Endothelial cell of umbilical vein (primary cell): Measurements from ENCODE around the gene TMEM174. TPM values are rescaled to one million over a fixed set of nuclear protein-coding genes. Genes with fewer than 3 reads are reported as not detected.

Experiments
- BruUV-seq: library from RNA; stranded (reverse); fragments of 400-500 nt; replicated peaks from 2 replicates; lab custom pipeline; 2021; lab: Mats Ljungman, UMichigan
- CTCF ChIA-PET: fragments of 300-600, 350-600 bp; sonication (Branson Sonifier 250); formaldehyde crosslinking; loops from one replicate; lab custom pipeline; 2021; ENCODE audit warnings: antibody characterized with exemption, inconsistent platforms; lab: Charles Lee
- POLR2A ChIA-PET: fragments of 300-600, 350-600 bp; sonication (Branson Sonifier 250); formaldehyde crosslinking; loops from one replicate; lab custom pipeline; 2021; ENCODE audit warnings: antibody characterized with exemption, inconsistent platforms; lab: Charles Lee
- DNase-seq: peaks from one replicate; pipeline ENCODE4 v3.0.0-alpha.2; 2011; ENCODE audit warnings: low read depth, low spot score
- FAIRE-seq: peaks from 2 replicates; lab custom pipeline; 2011; peaks lifted over from hg19 to GRCh38; lab: Jason Lieb, UNC
- H2AFZ ChIP-seq: 2 replicates; pipeline ENCODE4 v1.6.0; 2012; ENCODE audit warnings: low read depth, low read length, control low read depth, inconsistent platforms
- H3K27ac ChIP-seq: 2 replicates; pipeline ENCODE4 v1.5.1; 2011; ENCODE audit warnings: low read depth, mild to moderate bottlenecking, control low read depth, low read length, moderate library complexity; ENCODE audit not compliant: insufficient read depth
- H3K27me3 ChIP-seq, 2 experiments: 2 replicates each; pipeline versions ENCODE4 v1.6.0 to v1.6.1; 2011; ENCODE audit warnings: low read length in 2 of 2, mixed read lengths in 1 of 2; ENCODE audit not compliant: control insufficient read depth in 2 of 2, insufficient read depth in 2 of 2
- H3K36me3 ChIP-seq, 2 experiments: 2 replicates in 1 of 2; 3 replicates in 1 of 2; pipeline ENCODE4 v1.5.1; 2011; ENCODE audit warnings: low read length in 2 of 2, mild to moderate bottlenecking in 1 of 2, moderate library complexity in 1 of 2; ENCODE audit not compliant: control insufficient read depth in 2 of 2, insufficient read depth in 2 of 2; ENCODE audit errors: extremely low read depth in 1 of 2
- H3K4me1 ChIP-seq: 3 replicates; pipeline ENCODE4 v1.5.1; 2011; ENCODE audit warnings: mild to moderate bottlenecking, low read length; ENCODE audit not compliant: control insufficient read depth, insufficient read depth; ENCODE audit errors: extremely low read depth
- H3K4me2 ChIP-seq: 2 replicates; pipeline ENCODE4 v1.6.1; 2011; ENCODE audit warnings: low read length, control low read depth, mixed read lengths; ENCODE audit not compliant: insufficient read depth
- H3K4me3 ChIP-seq, 3 experiments: fragments of 200-600 bp in 1 of 3; sonication (generic), shearing (Covaris generic) in 1 of 3; replicated peaks in 1 of 3; 2 replicates each; pipeline ENCODE4 v1.5.1; 2011 to 2016; ENCODE audit warnings: control low read depth in 3 of 3, low read length in 3 of 3, mild to moderate bottlenecking in 2 of 3, inconsistent platforms in 1 of 3, low read depth in 1 of 3, moderate library complexity in 1 of 3; ENCODE audit not compliant: insufficient read depth in 1 of 3
- H3K79me2 ChIP-seq: 2 replicates; pipeline ENCODE4 v1.6.0; 2012; ENCODE audit warnings: low read length, inconsistent platforms; ENCODE audit not compliant: control insufficient read depth, insufficient read depth
- H3K9ac ChIP-seq: replicated peaks from 2 replicates; pipeline ENCODE3; 2011; ENCODE audit warnings: low read length, control low read depth; ENCODE audit not compliant: insufficient read depth; ENCODE audit errors: extremely low read depth
- H3K9me1 ChIP-seq: replicated peaks from 3 replicates; pipeline ENCODE4 v1.6.0; 2011; ENCODE audit warnings: mild to moderate bottlenecking, low read length; ENCODE audit not compliant: control insufficient read depth, insufficient read depth; ENCODE audit errors: extremely low read depth
- H3K9me3 ChIP-seq: replicated peaks from 2 replicates; pipeline ENCODE4 v1.5.1; 2012; ENCODE audit warnings: low read length, inconsistent platforms; ENCODE audit not compliant: control insufficient read depth, insufficient read depth
- H4K20me1 ChIP-seq: replicated peaks from 2 replicates; pipeline ENCODE3; 2011; ENCODE audit warnings: mild to moderate bottlenecking, low read length; ENCODE audit not compliant: control insufficient read depth, insufficient read depth; ENCODE audit errors: extremely low read depth
- CTCF ChIP-seq, 2 donors: IDR thresholded peaks; 1 replicate in 1 of 2; 2 replicates in 1 of 2; pipeline ENCODE4 v1.5.1; 2011; ENCODE audit warnings: low read length in 2 of 2, mild to moderate bottlenecking in 2 of 2, moderate library complexity in 2 of 2, control low read depth in 1 of 2, inconsistent platforms in 1 of 2, low read depth in 1 of 2; ENCODE audit not compliant: insufficient read depth in 1 of 2; ENCODE audit errors: extremely low read depth in 1 of 2
- EZH2 ChIP-seq: IDR thresholded peaks from 2 replicates; pipeline ENCODE4 v1.6.1; 2012; ENCODE audit warnings: borderline replicate concordance, low read depth, mild to moderate bottlenecking, moderate library complexity, low read length, inconsistent platforms; ENCODE audit not compliant: severe bottlenecking
- FOS ChIP-seq: IDR thresholded peaks from 2 replicates; pipeline ENCODE4 v1.6.1; 2011; ENCODE audit warnings: mild to moderate bottlenecking, low read length, moderate library complexity, borderline replicate concordance; ENCODE audit not compliant: insufficient read depth
- GATA2 ChIP-seq: IDR thresholded peaks from 2 replicates; pipeline ENCODE4 v1.7.0; 2011; ENCODE audit warnings: low read depth, mild to moderate bottlenecking, moderate library complexity, mixed read lengths, low read length; ENCODE audit not compliant: insufficient read length, insufficient read depth
- JUN ChIP-seq: IDR thresholded peaks from 2 replicates; pipeline ENCODE4 v1.6.1; 2011; ENCODE audit warnings: borderline replicate concordance, low read depth; ENCODE audit not compliant: insufficient read length, insufficient read depth
- MYC ChIP-seq: IDR thresholded peaks from one replicate; pipeline ENCODE4 v1.6.1; 2011; ENCODE audit warnings: mild to moderate bottlenecking, low read depth, low read length
- POLR2A ChIP-seq: IDR thresholded peaks from 2 replicates; pipeline ENCODE4 v1.6.1; 2012; ENCODE audit warnings: low read depth, mild to moderate bottlenecking, control low read depth, low read length
- POLR2AphosphoS5 ChIP-seq: IDR thresholded peaks from 2 replicates; pipeline ENCODE4 v1.6.1; 2012; ENCODE audit warnings: low read depth, mild to moderate bottlenecking, control low read depth, low read length, moderate library complexity; ENCODE audit not compliant: insufficient read depth
- dilution Hi-C: fragments of 300-500 bp; cut with MboI; formaldehyde crosslinking; loops from one replicate; pipeline ENCODE4 v1.15.0; 2019; ENCODE audit warnings: low sequenced_read_pairs; ENCODE audit not compliant: extremely low pct_ligation_motif_present
- intact Hi-C: fragments of 100-400 bp; cut with micrococcal nuclease; formaldehyde crosslinking; loops from one replicate; pipeline ENCODE4 v1.10.0; 2022
- polyA plus RNA-seq, 4 experiments: library from polyadenylated mRNA; depleted of rRNA in 3 of 4; stranded (reverse) in 3 of 4; unstranded in 1 of 4; fragments of >200 nt; gene quantifications; 2 replicates each; pipeline versions ENCODE4 v1.2.1 to v1.2.3, GENCODE V29; 2011 to 2012; ENCODE audit warnings: missing spikeins in 1 of 4
- total RNA-seq: library from RNA; stranded (reverse); gene quantifications from 2 replicates; pipeline ENCODE4 v1.2.3, GENCODE V29; 2021
- TF ChIP-seq, protein P1 (sequence below): IDR thresholded peaks from 2 replicates; pipeline ENCODE4 v1.6.1; 2011; ENCODE audit not compliant: insufficient read depth, insufficient read length

The TMEM174 gene
- total and polyA plus RNA-seq, 2 donors (not counting 3 experiments of a cell fraction or from before 2014, with no cell fraction given) = not detected

- Histone ChIP-seq H3K79me2 (no peaks in the 10 kb centered on the region), H3K27me3 (peaks cover 27 to 66% of the 10 kb centered on the region in 2 experiments), H2AFZ (no peak overlapping the region), H3K4me2 (no peak overlapping the region), H3K4me3 (no peak overlapping the region), H3K9me1 (no peaks in the 10 kb centered on the region), H3K4me1 (no peaks in the 10 kb centered on the region), H3K27ac (no peak overlapping the region), H3K9me3 (peaks cover 2% of the 10 kb centered on the region), H3K36me3 (no peaks in the 10 kb centered on the region), H4K20me1 (no peaks in the 10 kb centered on the region), H3K9ac (no peak overlapping the region)
- CTCF ChIA-PET = interaction anchor here (0.8 to 1.8 kb wide), 4 partner anchors 12 to 34 kb away, joined by 3 to 6 read pairs (median 5); no protein-coding TSS in a partner anchor
- POLR2A ChIA-PET = no interaction called here
- dilution Hi-C loops (no loop called here), intact Hi-C loops (no loop called here)
- BruUV-seq = no TSS peak
- FAIRE-seq (no peak), DNase-seq (no peak)
- TF ChIP-seq POLR2A (no peak), CTCF (IDR thresholded peaks at IDR 0.05; ENCODE audit: extremely low read depth in 1 of 2, insufficient read depth in 1 of 2, low read depth in 1 of 2, low read length in 2 of 2) (no peak), MYC (no peak), POLR2AphosphoS5 (no peak), JUN (no peak), EZH2 (no peak), FOS (no peak), GATA2 (no peak)
- TF ChIP-seq, protein P1, sequence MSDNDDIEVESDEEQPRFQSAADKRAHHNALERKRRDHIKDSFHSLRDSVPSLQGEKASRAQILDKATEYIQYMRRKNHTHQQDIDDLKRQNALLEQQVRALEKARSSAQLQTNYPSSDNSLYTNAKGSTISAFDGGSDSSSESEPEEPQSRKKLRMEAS = no peak
Measured at GRCh38 chr5:73182307-73182706, 9.3 kb downstream of the TMEM174 start.
